HL-60 (cell line): ENCODE measurements around the gene PRR15L.

Experiments used
- CTCF ChIP-seq: IDR thresholded peaks from one replicate; pipeline ENCODE4 v1.5.1; 2011; ENCODE audit warnings: low read length, control low read depth, inconsistent platforms; ENCODE audit not compliant: insufficient read depth
- POLR2AphosphoS5 ChIP-seq: IDR thresholded peaks from 2 replicates; pipeline ENCODE4 v1.6.1; 2012; ENCODE audit warnings: low read depth
- SPI1 ChIP-seq: IDR thresholded peaks from 2 replicates; pipeline ENCODE4 v1.6.1; 2012; ENCODE audit warnings: low read depth, mild to moderate bottlenecking, borderline replicate concordance

GRCh38 chr17:47994724-47995123, 37.0 kb upstream of the PRR15L start:
- TF ChIP-seq POLR2AphosphoS5, result no peak
- TF ChIP-seq CTCF, result no peak
- no peak for TF ChIP-seq SPI1
